ENCODE data around the gene POLR3B. TPM values are rescaled to one million over a fixed set of nuclear protein-coding genes. Genes with fewer than 3 reads are reported as not detected.
A peak's percentile ranks its signal among the peaks of the same experiment; 100 is the strongest.

Gene POLR3B
- total and polyA plus RNA-seq, 2 of the 8 experiments (the other 6 are each of a cell fraction or from before 2014, with no cell fraction given): 5.0 to 13.2 TPM

DNA sequence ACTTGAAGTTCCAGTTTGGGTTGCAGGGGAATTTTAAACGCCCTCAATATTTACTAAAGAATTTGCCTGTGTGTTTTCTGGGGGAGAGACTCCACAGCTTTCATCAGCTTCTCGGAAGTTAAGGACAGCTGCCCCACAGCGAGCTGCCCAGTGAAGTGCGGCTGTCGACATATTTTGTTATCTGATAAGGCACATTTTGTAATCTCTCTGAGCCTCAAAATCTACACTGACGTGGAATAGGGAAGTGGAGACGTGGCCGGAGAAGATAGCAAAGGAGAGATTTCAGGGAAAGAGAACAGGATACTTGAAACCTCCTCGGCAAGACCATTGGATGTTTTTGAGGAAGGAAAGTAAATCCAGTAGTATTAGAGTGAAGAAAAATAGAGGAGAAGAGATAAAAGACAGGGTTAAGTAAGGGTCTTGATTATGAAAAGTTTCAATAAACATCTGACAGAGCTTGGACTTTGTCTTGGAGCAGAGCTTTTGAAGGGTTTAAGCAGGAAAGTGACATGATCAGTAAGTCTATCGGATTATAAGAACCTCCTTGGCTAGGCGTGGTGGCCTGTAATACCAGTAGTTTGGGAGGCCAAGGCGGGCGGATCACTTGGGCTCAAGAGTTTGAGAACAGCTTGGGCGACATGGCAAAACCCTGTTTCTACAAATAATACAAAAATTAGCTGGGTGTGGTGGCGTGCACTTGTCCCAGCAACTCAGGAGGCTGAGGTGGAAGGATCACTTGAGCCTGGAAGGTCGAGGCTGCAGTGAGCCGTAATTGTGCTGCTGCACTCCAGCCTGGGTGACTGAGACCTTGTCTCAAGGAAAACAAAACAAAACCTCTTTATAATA lies 1.1 kb downstream of the POLR3B start:
- Histone ChIP-seq H2AK5ac (ENCODE audit: low read depth, low read length) (no peak overlapping the region), H4K8ac (ENCODE audit: extremely low read depth, insufficient read depth, low read length) (no peak overlapping the region; the same call in 1 of the 2 replicates), H3K4me2 (ENCODE audit: insufficient read depth in 1 of 2, low read depth in 2 of 2, low read length in 2 of 2) (peak overlapping the region; percentile 74 to 87), H3K4me3 (ENCODE audit: extremely low read depth in 1 of 4, insufficient read depth in 2 of 4, low read depth in 3 of 4, low read length in 4 of 4) (peak overlapping the region; percentile 64 to 91 (median 84)), H2AFZ (ENCODE audit: low read length) (0 out of 2 replicates have a peak overlapping the region, but pooled peaks have one; percentile 26), H3K9ac (replicated peaks in 1 of 4; ENCODE audit: extremely low read depth in 1 of 4, low read depth in 3 of 4, low read length in 3 of 4) (peak overlapping the region in 2 of 4 experiments; percentile 83 to 85; a peak in 5 of 7 replicates), H3K9me3 (ENCODE audit: insufficient read depth in 2 of 2, low read depth in 1 of 2, low read length in 1 of 2) (no peaks in the 10 kb centered on the region), H4K5ac (ENCODE audit: insufficient read length, low read depth, low read length) (no peak overlapping the region), H2BK15ac (ENCODE audit: low read length) (no peak overlapping the region), H3K79me1 (ENCODE audit: low read depth, low read length) (0 out of 2 replicates have a peak, but pooled peaks cover 2% of the 10 kb centered on the region), H2BK12ac (ENCODE audit: low read depth, low read length) (no peak overlapping the region), H3K23ac (ENCODE audit: insufficient read length) (no peak overlapping the region), H3K4me1 (replicated peaks in 1 of 4; ENCODE audit: control insufficient read depth in 3 of 4, insufficient read depth in 4 of 4, low read length in 3 of 4) (peaks cover 0 to 3% (median under 1%) of the 10 kb centered on the region in 4 experiments; a peak in 4 of 7 replicates), H3K18ac (ENCODE audit: extremely low read depth, low read length) (no peak overlapping the region; the same call in 1 of the 2 replicates), H3K27me3 (replicated peaks in 1 of 4; ENCODE audit: control insufficient read depth in 3 of 4, extremely low read depth in 1 of 4, insufficient read depth in 3 of 4, low read length in 3 of 4) (no peaks in the 10 kb centered on the region), H2BK120ac (replicated peaks; ENCODE audit: low read depth, low read length) (no peak overlapping the region), H2BK20ac (ENCODE audit: low read length) (no peak overlapping the region), H2BK5ac (ENCODE audit: low read depth, low read length) (no peak overlapping the region), H3K56ac (replicated peaks; ENCODE audit: insufficient read length, low read depth, low read length) (peak overlapping the region; percentile 85), H4K20me1 (replicated peaks in 1 of 2; ENCODE audit: control insufficient read depth in 1 of 2, insufficient read depth in 2 of 2, low read length in 2 of 2) (no peaks in the 10 kb centered on the region), H3K27ac (ENCODE audit: low read depth, low read length) (no peak overlapping the region), H3K36me3 (ENCODE audit: control insufficient read depth in 2 of 4, insufficient read depth in 4 of 4, low read length in 3 of 4) (no peaks in the 10 kb centered on the region), H4K91ac (replicated peaks; ENCODE audit: insufficient read length, low read length) (no peak overlapping the region), H3K4ac (replicated peaks; ENCODE audit: insufficient read length, low read depth, low read length) (no peak overlapping the region), H3K14ac (ENCODE audit: insufficient read length) (no peak overlapping the region), H3K79me2 (ENCODE audit: control insufficient read depth in 1 of 2, insufficient read depth in 2 of 2, low read length in 2 of 2) (peaks cover 3 to 15% of the 10 kb centered on the region in 2 experiments; a peak in 2 of 4 replicates), H3K23me2 (ENCODE audit: low read depth, low read length) (peaks cover 4% of the 10 kb centered on the region; the same call in 1 of the 2 replicates)
- FAIRE-seq (no peak), DNase-seq (ENCODE audit: low read depth in 1 of 2, low spot score in 2 of 2) (no peak)
- POLR2A ChIA-PET (ENCODE audit: partially characterized antibody): interaction anchor here (0.9 to 2.3 kb wide), 7 partner anchors 11 to 561 kb away, joined by 3 to 15 read pairs (median 3); no protein-coding TSS in a partner anchor
- 55% methylated on average over 17 of the region's 17 CpGs; no CpG with 5 or more reads in 1 of the 2 experiments for WGBS, 2 experiments (ENCODE audit: extremely low coverage in 1 of 2, insufficient coverage in 1 of 2, insufficient read length in 1 of 2, insufficient replicate concordance in 2 of 2, low coverage in 1 of 2, low lambda C conversion rate in 2 of 2, missing lambda C conversion rate in 1 of 2)
- TF ChIP-seq, protein P1, sequence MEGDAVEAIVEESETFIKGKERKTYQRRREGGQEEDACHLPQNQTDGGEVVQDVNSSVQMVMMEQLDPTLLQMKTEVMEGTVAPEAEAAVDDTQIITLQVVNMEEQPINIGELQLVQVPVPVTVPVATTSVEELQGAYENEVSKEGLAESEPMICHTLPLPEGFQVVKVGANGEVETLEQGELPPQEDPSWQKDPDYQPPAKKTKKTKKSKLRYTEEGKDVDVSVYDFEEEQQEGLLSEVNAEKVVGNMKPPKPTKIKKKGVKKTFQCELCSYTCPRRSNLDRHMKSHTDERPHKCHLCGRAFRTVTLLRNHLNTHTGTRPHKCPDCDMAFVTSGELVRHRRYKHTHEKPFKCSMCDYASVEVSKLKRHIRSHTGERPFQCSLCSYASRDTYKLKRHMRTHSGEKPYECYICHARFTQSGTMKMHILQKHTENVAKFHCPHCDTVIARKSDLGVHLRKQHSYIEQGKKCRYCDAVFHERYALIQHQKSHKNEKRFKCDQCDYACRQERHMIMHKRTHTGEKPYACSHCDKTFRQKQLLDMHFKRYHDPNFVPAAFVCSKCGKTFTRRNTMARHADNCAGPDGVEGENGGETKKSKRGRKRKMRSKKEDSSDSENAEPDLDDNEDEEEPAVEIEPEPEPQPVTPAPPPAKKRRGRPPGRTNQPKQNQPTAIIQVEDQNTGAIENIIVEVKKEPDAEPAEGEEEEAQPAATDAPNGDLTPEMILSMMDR (IDR thresholded peaks at IDR 0.05; ENCODE audit: control extremely low read depth in 1 of 3, insufficient read depth in 1 of 3, low read depth in 1 of 3, low read length in 3 of 3): no peak
- TF ChIP-seq KDM5A (IDR thresholded peaks at IDR 0.05; ENCODE audit: low read length) (no peak), SAP30 (IDR thresholded peaks at IDR 0.05; ENCODE audit: insufficient read depth, insufficient replicate concordance, low read length) (peak; percentile 19)
- CTCF ChIA-PET (ENCODE audit: partially characterized antibody): interaction anchor here (0.5 to 4.3 kb wide), 25 partner anchors 9 to 599 kb away, joined by 3 to 33 read pairs (median 4); partner anchors contain the start of gene TCP11L2

Measured in H1 (cell line).